Stimulated activated CD8-positive, alpha-beta memory T cell treated with anti-CD3 and anti-CD28 coated beads, Interleukin-2, amount 100 ng/mL, for 48 hours (primary cell): ENCODE measurements around the gene POP4.
A peak's percentile ranks its signal among the peaks of the same experiment; 100 is the strongest.

Experiments used
- DNase-seq, 2 donors: peaks; one replicate each; pipeline ENCODE4 v3.0.0-alpha.2; 2020; ENCODE audit warnings: low read depth in 2 of 2

The POP4 gene

DNA sequence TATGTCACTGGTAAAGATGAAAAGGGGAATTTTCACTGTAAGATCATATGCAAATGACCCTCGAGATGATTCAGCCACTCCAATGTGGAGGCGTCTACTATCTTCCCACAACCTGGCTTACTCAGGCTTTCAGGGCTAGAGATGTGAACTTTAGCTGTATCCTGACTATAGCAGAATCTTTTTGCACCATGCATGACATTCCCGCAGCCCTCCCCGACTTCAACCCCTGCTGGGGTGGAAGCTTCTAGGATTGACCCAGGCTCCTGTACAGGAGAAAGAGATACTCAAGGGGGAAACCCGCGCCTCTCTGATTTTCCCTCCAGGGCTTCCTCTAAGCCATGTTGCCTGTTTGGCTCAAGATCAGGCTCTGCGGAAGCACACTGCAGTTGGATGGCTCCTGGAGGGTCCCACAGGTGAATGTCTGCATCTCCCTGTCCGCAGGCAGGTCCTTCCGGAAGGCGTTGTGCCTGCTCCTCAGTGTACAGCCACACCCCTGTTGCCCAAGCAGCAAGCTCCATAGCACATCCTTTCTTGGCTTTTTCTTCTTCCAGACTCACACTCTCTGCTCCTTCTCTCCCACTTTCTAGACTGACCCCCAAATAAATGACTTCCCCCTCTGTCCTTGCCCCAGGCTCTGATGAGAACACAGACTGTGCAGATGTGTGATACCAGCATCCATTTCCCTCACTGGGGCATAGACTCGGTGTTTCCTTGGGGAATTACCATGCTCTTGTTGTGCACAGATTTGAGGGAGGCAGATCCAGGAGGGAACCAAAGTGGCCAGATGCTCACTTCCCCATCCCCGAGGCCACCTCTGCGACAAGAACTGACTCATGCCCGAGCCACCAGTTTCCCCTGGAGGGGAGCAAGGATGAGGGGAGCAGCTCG lies 29.1 kb upstream of the POP4 start:
- DNase-seq = peak in 1 of 2 donors; percentile 23

DNA sequence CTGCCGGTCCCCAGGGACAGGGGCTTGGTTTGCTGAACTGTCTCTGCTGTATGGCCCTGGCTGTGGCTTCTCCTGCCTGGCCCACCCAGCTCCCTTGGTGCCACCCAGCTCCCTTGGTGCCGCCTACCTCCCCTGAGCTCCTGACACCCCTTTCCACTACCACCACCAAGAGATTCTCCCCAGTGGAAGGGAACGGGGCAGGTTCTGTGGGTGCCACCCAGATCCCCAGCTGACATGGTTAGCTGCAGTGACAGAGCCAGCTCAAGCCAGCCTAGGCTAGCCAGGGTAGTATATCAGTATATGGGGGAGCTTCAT lies 28.5 kb upstream of the POP4 start:
- DNase-seq = no peak

DNA sequence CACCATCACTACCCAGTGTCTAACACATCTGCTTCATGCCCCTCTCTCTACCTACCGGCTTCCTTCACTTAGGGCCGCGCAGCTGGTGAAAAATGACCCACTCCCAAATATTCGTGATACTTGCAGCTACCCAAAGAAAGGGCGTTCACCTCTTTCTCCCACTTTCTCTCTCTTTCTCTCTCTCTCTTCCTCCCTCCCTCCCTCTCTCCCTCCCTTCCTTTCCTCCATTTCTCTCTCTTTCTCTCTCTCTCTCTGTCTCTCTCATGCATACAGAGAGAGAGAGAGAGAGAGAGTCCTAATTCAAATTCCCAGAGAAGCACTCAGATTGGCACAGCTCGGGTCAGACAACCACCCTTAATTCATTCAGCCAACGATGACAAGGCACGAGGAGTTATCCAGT lies 27.7 kb upstream of the POP4 start:
- no peak for DNase-seq

- DNase-seq = no peak
Observed at GRCh38 chr19:29579308-29579910, 26.7 kb upstream of the POP4 start.

DNA sequence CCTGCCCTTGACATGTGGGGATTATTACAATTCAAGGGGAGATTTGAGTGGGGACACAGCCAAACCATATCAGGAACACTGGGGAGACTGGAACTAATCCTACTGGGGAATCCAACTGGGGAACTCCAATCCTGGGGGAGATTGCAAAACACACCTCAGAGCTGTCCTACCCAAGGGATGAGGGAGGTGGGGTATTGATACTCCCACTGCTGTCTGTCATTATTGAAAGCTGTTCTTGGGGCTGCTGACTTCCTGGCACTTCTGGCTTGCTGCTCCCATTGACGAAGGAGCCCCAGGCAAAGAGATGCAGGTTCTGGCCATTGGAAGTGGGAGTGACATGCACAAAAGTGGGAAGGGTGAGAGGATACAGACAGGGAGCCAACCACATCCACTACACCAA lies 24.7 kb upstream of the POP4 start:
- DNase-seq = no peak

DNA sequence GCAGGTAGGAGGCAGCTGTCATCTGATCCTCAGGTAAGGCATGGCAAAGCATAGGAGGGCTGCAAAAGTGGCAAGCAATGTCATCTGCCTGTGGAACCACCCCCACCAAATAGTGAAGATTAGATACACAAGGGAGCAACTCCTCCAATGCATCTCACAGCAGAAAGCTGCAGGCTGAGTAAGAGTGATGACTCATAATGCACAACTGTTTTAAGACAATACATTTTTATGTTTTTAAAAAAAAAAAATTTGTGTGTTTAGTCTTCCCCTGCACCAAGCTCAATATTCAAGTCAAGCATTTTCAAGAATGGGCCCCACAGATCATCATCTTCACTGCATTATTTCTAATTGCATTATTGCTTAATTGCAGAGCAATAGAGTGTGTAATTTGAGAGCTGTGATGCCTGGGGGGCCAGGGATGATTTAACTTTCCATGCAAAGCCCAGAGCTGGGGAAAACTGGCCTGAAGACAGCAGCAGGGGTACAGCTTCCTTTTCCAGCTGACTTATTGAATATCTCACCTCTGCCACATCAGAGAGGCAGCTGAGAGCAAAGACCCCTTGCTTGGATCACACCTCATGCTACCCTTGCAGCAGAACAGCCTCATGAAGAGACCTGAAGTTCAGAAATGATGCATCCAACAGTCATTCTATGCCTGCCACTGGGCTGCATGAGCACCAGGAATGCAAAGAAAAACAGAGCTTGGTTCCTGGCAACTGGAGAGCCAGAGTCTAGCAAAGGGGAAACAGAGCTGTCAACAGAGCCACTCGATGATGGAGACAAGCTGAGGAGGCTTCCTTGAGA lies 22.7 kb upstream of the POP4 start:
- DNase-seq = no peak

GRCh38 chr19:29586401-29586800 lies 19.7 kb upstream of the POP4 start:
- DNase-seq = no peak

DNA sequence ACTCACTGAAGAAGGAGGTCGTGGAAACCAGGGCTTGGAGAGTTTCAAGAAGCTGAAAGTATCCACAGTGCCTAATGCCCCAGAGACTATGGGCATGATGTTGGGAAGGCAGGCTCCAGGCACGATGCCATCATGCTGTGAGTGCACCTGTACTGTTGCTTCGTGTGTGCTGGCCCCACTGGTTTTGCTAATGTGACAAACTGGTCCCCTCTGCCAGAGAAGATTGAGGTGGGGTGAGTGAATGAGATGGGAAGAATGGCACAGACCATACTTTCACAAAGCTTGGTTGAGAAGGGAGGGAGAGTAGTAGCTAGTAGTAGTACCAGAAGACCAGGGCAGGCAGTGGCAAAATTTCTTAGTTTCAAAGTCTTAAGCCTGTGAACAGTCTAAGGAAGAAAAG lies 19.0 kb upstream of the POP4 start:
- DNase-seq = no peak

DNA sequence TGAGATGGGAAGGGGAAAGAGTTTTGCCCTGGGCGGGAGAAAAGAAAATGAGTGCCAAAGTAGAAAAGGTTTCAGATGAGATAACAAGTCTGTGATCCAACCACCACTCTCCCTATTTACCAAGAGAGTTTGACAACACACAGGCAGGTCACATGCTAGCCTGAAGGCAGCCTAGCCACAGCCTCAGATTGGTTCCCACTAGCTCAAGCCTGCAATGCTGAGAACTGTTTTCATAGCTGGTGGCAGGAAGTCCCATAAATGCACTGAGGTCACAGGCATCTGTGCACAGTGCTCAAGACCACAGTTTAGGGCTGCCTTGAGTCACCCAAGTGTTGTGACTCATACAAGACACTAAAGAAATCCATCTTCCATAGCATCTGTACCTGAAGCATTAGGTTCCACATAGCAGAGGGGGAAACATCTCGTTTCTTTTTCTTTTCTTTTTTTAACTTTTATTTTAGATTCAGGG lies 18.5 kb upstream of the POP4 start:
- DNase-seq = peak; percentile 34 to 51

DNA sequence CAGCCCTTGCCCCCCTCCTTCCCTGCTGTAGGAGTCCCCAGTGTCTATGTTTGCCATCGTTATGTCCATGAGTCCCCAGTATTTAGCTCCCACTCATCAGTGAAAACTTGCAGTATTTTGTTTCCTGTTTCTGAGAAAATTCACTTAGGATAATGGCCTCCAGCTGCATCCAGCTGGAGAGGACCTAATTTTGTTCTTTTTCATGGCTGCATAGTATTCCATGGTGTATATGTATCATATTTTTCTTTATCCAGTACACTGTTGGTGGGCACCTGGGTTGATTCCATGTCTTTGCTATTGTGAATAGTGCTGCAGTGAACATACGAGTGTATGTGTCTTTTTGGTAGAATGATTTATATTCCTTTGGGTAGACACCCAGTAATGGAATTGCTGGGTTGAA lies 18.0 kb upstream of the POP4 start:
- DNase-seq = no peak

DNA sequence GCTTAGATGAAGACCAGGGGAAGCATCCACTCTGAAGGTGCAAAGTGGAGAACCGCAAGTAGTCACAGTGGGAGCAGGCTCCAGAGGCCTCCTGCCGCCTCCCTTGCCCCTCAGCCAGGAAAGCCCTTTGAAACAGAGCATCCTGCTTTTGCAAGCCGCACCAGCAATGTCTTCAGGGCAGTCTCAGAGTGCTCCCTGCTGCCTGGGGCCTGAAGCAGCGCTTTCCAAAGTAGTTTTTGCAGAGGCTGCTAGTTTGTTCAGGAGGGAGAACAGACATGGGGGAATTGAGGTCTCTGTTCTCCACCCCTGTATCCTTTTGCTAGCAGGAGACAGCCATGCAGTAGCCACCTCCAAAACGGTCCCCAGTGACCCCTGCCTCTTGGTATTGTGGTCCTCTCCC lies 15.8 kb upstream of the POP4 start:
- no peak for DNase-seq

DNA sequence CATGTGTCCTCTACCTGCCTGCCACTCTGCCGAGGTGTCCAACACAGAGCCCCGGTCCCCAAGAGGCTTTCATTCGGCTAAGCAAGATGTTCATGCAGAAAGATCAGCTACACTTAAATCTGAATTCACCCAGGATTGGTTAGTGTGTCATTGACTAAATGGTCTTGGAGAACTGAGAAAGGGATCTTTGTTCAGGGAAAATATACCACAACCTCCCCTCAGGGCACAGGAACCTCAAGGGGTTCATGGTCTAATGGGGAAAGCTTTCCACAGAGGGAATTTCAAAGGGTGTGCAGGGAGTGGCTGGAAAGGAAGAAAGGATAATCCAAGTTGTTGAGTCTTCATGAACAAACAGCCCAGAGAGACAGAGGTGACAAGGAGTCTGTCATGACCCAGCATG lies 14.4 kb upstream of the POP4 start:
- DNase-seq = no peak

GRCh38 chr19:29593869-29594268 lies 12.2 kb upstream of the POP4 start:
- DNase-seq = no peak

DNA sequence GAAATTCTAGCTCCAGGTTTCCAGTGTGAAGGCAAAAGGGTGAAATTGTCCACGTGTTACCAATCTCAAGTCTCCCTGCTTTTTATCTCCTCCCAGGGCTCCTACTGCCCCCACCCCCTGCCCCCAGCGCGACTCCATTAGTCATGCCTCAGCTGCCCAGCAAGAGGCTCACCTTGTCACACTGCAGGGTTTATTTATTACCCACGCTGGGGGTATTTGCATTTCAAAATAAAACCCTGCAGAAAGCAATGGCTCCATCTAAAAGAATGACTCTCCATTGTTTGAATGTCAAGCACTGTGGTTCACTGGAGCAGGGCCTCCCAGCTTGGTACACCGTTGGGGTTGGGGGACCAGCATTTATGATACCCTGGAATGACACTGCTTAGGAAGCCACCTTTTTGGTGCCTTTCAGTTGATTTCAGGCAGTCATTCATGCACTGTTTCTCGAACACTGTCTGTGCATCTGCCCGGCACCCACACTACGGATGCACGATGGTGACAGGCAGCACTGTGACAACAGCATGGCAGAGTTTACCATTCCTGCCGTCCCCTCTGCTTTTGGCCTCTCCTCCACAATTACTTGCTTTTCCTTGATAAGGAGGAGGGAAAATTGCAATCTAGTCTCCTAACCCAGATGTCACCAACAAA lies 9.9 kb upstream of the POP4 start:
- no peak for DNase-seq

DNA sequence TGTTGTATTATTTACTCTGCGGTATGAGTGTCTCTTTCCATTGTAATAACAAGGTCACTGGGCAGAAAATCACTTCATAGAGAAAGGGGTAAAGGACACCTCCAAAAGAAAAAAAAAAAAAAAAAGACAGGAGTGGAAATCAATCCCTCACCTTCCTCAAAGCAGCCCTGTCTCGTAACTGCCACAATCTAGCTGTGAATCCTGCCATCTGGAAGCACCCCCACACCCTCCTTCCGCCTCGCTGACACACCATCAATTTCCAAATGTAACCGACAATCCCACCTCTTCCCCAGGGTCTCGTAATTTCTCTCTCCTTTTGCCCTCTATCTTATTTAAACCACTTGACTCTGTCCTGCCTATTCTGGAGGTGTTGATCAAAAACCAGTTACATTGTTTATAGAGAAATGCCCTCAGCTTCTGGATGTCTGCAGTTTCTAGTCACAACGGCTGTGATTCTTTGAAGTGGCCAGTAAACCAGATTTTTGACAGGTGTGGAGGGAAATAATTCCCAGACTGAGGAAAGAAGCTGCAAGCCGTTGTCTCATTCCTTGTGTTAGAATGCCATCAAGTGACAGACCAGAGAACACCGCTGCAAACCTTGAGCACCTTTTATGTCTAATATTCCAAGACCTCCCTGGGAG lies 9.1 kb upstream of the POP4 start:
- DNase-seq = no peak

GRCh38 chr19:29598036-29598435 lies 8.0 kb upstream of the POP4 start:
- DNase-seq = no peak

DNA sequence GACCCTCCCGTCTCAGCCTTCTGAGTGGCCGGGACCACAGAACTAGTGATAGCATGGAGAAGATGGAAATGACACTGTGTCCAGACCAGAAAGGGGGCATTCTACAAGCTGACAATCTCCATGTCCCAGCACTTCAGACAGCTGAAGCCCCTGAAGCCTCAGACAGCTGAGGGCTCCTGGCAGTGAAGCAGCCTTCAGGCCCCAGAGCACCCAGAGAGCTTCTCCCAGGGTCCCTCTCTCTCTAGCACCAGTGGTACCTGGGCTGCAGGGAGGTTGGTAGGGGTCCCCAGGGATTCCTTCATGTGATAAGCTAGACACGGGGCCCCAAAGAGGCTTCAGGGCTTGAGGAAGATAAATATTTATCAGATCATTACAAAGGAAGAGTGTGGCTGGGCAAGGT lies 7.6 kb upstream of the POP4 start:
- DNase-seq = no peak

GRCh38 chr19:29603308-29603707 lies 2.8 kb upstream of the POP4 start:
- no peak for DNase-seq

- no peak for DNase-seq
Observed at GRCh38 chr19:29606420-29606747, 301 bp downstream of the POP4 start.

DNA sequence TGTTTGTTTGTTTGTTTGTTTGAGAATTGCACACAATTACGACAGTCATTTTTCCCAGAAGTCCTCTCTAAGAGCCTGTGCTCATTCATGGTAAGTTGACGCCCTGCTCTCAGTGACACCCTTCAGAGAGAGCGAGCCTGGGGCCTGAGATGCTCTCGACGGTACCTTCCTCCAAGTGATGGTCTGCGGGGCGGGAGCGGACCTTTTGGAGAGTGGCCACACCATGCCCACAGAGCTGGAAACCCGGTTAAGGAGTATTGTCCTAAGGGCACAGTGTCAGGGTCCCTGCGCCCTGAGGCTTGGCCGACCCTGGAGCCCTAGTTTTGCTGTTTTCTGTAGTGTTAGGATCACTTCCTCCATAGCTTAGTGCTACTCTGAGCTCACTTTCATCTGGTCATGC lies 3.6 kb downstream of the POP4 start:
- DNase-seq = no peak

DNA sequence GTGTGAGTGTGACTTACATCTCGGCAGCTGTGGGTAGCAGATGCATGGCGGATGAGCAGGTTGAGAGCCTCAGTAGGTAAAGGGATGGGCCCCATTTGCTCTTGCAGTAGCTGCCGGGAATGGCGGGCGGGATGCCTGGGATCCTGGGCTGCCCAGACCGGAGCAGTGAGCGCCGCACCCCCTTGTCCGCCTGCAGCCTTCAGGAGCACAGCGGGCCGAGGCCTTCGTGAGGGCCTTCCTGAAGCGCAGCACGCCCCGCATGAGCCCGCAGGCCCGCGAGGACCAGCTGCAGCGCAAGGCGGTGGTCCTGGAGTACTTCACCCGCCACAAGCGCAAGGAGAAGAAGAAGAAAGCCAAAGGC lies 4.1 kb downstream of the POP4 start:
- DNase-seq = no peak
